ENCODE data around the gene SLC25A11. TPM values are rescaled to one million over a fixed set of nuclear protein-coding genes. Genes with fewer than 3 reads are reported as not detected.

The SLC25A11 gene, protein sequence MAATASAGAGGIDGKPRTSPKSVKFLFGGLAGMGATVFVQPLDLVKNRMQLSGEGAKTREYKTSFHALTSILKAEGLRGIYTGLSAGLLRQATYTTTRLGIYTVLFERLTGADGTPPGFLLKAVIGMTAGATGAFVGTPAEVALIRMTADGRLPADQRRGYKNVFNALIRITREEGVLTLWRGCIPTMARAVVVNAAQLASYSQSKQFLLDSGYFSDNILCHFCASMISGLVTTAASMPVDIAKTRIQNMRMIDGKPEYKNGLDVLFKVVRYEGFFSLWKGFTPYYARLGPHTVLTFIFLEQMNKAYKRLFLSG
- total RNA-seq, result 10 to 100 TPM; 28.5 to 40.7 TPM
- 10 to 100 TPM; 51.3 to 54.1 TPM for polyA plus RNA-seq

DNA sequence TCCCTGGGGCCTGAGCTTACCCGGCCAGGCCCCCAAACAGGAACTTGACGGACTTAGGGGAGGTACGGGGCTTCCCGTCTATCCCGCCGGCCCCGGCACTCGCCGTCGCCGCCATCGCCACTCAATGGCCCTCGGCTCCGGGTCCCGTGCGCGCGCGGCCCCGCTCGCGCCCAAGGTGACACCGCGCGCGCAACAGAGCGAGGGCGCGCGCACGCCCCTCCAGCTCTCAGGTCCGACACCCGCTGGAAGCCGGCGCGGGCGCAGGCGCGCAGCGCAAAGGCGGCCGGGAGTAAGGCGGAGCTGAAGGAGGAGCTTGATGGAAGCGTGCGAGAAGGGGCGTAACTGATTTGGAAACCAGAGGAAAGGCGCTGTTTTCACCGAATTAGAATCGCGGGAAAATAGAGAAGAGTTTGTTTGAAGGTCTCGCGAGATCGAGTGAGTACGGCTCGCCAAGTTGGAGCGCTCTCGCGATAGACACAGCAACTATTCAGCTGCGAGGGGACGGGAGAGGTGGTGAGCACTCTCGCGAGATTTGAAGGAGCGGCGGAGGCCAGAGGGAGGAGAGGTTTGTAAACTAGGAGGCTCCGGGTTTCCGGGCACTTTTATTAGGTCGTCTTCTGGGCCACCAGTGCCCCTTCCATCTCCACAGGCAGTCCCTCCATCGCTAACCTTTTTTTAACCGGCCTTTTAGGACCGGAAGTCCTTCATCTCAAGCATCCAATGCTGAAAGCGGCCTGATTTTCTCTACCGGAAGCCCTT is at the start of gene SLC25A11, which contains the start of gene RNF167:
Gene SLC25A11, minus strand, starts transcription at position 251 of the 759 bp plus-strand sequence. Its CDS starts 136 bp downstream, at position 115.
Gene RNF167, plus strand, starts transcription at position 473 of the 759 bp plus-strand sequence. CDS start 642 bp downstream, outside the sequence.
- DNase-seq (ENCODE audit: low spot score), result peak; percentile 92
- no peaks in the 10 kb centered on the region for H3K9me3 ChIP-seq (ENCODE audit: control insufficient read depth in 4 of 4, low read length in 3 of 4)
- under 1% methylated on average over 72 of the region's 72 CpGs for WGBS
- peak within 1 kb of the TSS; percentile 79 to 89 (median 83) for H3K4me3 ChIP-seq (ENCODE audit: low read depth in 1 of 3, low read length in 3 of 3)
- no peaks in the 10 kb centered on the region for H3K27me3 ChIP-seq (ENCODE audit: control insufficient read depth in 4 of 4, insufficient read depth in 4 of 4, low read length in 3 of 4)
- H3K27ac ChIP-seq (ENCODE audit: low read depth in 1 of 2, low read length in 2 of 2), result peak within 1 kb of the TSS; percentile 89 to 90
- peaks cover 4 to 27% (median 16%) of the 10 kb centered on the region in 4 donors for H3K36me3 ChIP-seq (ENCODE audit: control insufficient read depth in 4 of 4, insufficient read depth in 3 of 4, low read depth in 1 of 4, low read length in 3 of 4)
- H3K9ac ChIP-seq (ENCODE audit: low read depth in 1 of 2, low read length in 2 of 2), result peak within 1 kb of the TSS; percentile 80 to 93
- TF ChIP-seq GABPA (IDR thresholded peaks at IDR 0.05 in 1 of 2, conservative IDR thresholded peaks at IDR 0.05 in 1 of 2), result peak; percentile 93 to 95
- TF ChIP-seq, protein P1, sequence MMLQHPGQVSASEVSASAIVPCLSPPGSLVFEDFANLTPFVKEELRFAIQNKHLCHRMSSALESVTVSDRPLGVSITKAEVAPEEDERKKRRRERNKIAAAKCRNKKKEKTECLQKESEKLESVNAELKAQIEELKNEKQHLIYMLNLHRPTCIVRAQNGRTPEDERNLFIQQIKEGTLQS (IDR thresholded peaks at IDR 0.05), result peak; percentile 14
- peak; percentile 41 for TF ChIP-seq FOXA1 (IDR thresholded peaks at IDR 0.05)
- TF ChIP-seq EGR1 (IDR thresholded peaks at IDR 0.05; ENCODE audit: low read depth in 2 of 2), result peak in 1 of 2 donors; percentile 24
- TF ChIP-seq, protein P2, sequence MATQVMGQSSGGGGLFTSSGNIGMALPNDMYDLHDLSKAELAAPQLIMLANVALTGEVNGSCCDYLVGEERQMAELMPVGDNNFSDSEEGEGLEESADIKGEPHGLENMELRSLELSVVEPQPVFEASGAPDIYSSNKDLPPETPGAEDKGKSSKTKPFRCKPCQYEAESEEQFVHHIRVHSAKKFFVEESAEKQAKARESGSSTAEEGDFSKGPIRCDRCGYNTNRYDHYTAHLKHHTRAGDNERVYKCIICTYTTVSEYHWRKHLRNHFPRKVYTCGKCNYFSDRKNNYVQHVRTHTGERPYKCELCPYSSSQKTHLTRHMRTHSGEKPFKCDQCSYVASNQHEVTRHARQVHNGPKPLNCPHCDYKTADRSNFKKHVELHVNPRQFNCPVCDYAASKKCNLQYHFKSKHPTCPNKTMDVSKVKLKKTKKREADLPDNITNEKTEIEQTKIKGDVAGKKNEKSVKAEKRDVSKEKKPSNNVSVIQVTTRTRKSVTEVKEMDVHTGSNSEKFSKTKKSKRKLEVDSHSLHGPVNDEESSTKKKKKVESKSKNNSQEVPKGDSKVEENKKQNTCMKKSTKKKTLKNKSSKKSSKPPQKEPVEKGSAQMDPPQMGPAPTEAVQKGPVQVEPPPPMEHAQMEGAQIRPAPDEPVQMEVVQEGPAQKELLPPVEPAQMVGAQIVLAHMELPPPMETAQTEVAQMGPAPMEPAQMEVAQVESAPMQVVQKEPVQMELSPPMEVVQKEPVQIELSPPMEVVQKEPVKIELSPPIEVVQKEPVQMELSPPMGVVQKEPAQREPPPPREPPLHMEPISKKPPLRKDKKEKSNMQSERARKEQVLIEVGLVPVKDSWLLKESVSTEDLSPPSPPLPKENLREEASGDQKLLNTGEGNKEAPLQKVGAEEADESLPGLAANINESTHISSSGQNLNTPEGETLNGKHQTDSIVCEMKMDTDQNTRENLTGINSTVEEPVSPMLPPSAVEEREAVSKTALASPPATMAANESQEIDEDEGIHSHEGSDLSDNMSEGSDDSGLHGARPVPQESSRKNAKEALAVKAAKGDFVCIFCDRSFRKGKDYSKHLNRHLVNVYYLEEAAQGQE (IDR thresholded peaks at IDR 0.05), result peak; percentile 45
- no peak for TF ChIP-seq TAF1 (conservative IDR thresholded peaks at IDR 0.05)
- peak in 1 of 2 donors; percentile 12 for TF ChIP-seq RAD21 (IDR thresholded peaks at IDR 0.05)
- TF ChIP-seq JUND (IDR thresholded peaks at IDR 0.05), result peak; percentile 18 to 61
- no peak for TF ChIP-seq HNF4G (IDR thresholded peaks at IDR 0.05)
- TF ChIP-seq, protein P3, sequence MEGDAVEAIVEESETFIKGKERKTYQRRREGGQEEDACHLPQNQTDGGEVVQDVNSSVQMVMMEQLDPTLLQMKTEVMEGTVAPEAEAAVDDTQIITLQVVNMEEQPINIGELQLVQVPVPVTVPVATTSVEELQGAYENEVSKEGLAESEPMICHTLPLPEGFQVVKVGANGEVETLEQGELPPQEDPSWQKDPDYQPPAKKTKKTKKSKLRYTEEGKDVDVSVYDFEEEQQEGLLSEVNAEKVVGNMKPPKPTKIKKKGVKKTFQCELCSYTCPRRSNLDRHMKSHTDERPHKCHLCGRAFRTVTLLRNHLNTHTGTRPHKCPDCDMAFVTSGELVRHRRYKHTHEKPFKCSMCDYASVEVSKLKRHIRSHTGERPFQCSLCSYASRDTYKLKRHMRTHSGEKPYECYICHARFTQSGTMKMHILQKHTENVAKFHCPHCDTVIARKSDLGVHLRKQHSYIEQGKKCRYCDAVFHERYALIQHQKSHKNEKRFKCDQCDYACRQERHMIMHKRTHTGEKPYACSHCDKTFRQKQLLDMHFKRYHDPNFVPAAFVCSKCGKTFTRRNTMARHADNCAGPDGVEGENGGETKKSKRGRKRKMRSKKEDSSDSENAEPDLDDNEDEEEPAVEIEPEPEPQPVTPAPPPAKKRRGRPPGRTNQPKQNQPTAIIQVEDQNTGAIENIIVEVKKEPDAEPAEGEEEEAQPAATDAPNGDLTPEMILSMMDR (IDR thresholded peaks at IDR 0.05; ENCODE audit: low read depth, low read length, missing input control), result no peak
- TF ChIP-seq HNF4A (conservative IDR thresholded peaks at IDR 0.05), result peak in 1 of 2 donors; percentile 9
- peak in 1 of 2 donors; percentile 7 for TF ChIP-seq RXRA (IDR thresholded peaks at IDR 0.05)
- TF ChIP-seq, protein P4, sequence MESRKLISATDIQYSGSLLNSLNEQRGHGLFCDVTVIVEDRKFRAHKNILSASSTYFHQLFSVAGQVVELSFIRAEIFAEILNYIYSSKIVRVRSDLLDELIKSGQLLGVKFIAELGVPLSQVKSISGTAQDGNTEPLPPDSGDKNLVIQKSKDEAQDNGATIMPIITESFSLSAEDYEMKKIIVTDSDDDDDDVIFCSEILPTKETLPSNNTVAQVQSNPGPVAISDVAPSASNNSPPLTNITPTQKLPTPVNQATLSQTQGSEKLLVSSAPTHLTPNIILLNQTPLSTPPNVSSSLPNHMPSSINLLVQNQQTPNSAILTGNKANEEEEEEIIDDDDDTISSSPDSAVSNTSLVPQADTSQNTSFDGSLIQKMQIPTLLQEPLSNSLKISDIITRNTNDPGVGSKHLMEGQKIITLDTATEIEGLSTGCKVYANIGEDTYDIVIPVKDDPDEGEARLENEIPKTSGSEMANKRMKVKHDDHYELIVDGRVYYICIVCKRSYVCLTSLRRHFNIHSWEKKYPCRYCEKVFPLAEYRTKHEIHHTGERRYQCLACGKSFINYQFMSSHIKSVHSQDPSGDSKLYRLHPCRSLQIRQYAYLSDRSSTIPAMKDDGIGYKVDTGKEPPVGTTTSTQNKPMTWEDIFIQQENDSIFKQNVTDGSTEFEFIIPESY (IDR thresholded peaks at IDR 0.05), result peak; percentile 100
- TF ChIP-seq, protein P5, sequence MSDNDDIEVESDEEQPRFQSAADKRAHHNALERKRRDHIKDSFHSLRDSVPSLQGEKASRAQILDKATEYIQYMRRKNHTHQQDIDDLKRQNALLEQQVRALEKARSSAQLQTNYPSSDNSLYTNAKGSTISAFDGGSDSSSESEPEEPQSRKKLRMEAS (IDR thresholded peaks at IDR 0.05), result peak; percentile 77
- peak; percentile 19 for TF ChIP-seq NR2F2 (IDR thresholded peaks at IDR 0.05)
- peak; percentile 74 for TF ChIP-seq YY1 (IDR thresholded peaks at IDR 0.05)
- TF ChIP-seq FOXA2 (IDR thresholded peaks at IDR 0.05), result peak; percentile 33
- TF ChIP-seq SP1 (IDR thresholded peaks at IDR 0.05), result peak; percentile 72
- peaks cover 8 to 47% (median 34%) of the 10 kb centered on the region in 4 donors for H3K4me1 ChIP-seq (ENCODE audit: control insufficient read depth in 4 of 4, insufficient read depth in 4 of 4, low read length in 3 of 4)

Measured in liver (tissue), 9 donors.